CD14-positive monocyte (primary cell): ENCODE results near the gene RSPH10B2. TPM values are rescaled to one million over a fixed set of nuclear protein-coding genes. Genes with fewer than 3 reads are reported as not detected.

Source experiments
- DNase-seq, 3 donors: peaks; one replicate each; pipeline ENCODE4 v3.0.0-alpha.2; 2011 to 2022
- H2AFZ ChIP-seq: 2 replicates; pipeline ENCODE4 v1.6.0; 2012; ENCODE audit warnings: mild to moderate bottlenecking, low read depth, low read length, inconsistent platforms; ENCODE audit not compliant: insufficient read depth, poor library complexity, severe bottlenecking
- H3K27ac ChIP-seq, 2 donors: 1 replicate in 1 of 2; 2 replicates in 1 of 2; pipeline ENCODE4 v1.5.1; 2012 to 2013; ENCODE audit warnings: low read length in 2 of 2, control low read depth in 1 of 2, inconsistent platforms in 1 of 2, low read depth in 1 of 2, mild to moderate bottlenecking in 1 of 2
- H3K27me3 ChIP-seq, 2 donors: one replicate each; pipeline versions ENCODE4 v1.6.0 to v1.6.1; 2011 to 2013; ENCODE audit warnings: low read length in 2 of 2; ENCODE audit not compliant: control insufficient read depth in 2 of 2, insufficient read depth in 2 of 2
- H3K36me3 ChIP-seq, 2 donors: replicated peaks in 1 of 2; 1 replicate in 1 of 2; 2 replicates in 1 of 2; pipeline versions ENCODE4 v1.5.1 to v1.6.1; 2012 to 2013; ENCODE audit warnings: low read length in 2 of 2, control low read depth in 1 of 2, inconsistent platforms in 1 of 2, mild to moderate bottlenecking in 1 of 2; ENCODE audit not compliant: insufficient read depth in 2 of 2, control insufficient read depth in 1 of 2
- H3K4me1 ChIP-seq, 2 donors: 1 replicate in 1 of 2; 2 replicates in 1 of 2; pipeline versions ENCODE4 v1.5.1 to v1.6.1; 2012 to 2013; ENCODE audit warnings: low read length in 2 of 2, control low read depth in 1 of 2, inconsistent platforms in 1 of 2, mild to moderate bottlenecking in 1 of 2, moderate library complexity in 1 of 2; ENCODE audit not compliant: insufficient read depth in 2 of 2, control insufficient read depth in 1 of 2
- H3K4me2 ChIP-seq: replicated peaks from 2 replicates; pipeline ENCODE3; 2012; ENCODE audit warnings: low read length, moderate library complexity, mild to moderate bottlenecking; ENCODE audit not compliant: poor library complexity, severe bottlenecking; ENCODE audit errors: extremely low read depth
- H3K4me3 ChIP-seq, 3 experiments: fragments of 200-600 bp in 1 of 3; sonication (generic) in 1 of 3; replicated peaks in 1 of 3; 1 replicate in 2 of 3; 2 replicates in 1 of 3; pipeline ENCODE4 v1.5.1; 2011 to 2013; ENCODE audit warnings: low read length in 3 of 3, mild to moderate bottlenecking in 3 of 3, control low read depth in 2 of 3, low read depth in 2 of 3, inconsistent platforms in 1 of 3, moderate library complexity in 1 of 3
- H3K79me2 ChIP-seq: 2 replicates; pipeline ENCODE4 v1.6.0; 2012; ENCODE audit warnings: mild to moderate bottlenecking, control low read depth, inconsistent platforms, low read length, moderate library complexity; ENCODE audit not compliant: insufficient read depth
- H3K9ac ChIP-seq: 2 replicates; pipeline ENCODE4 v1.6.0; 2017; ENCODE audit warnings: low read length, mild to moderate bottlenecking; ENCODE audit not compliant: insufficient read depth, poor library complexity, severe bottlenecking
- H3K9me3 ChIP-seq, 2 donors: replicated peaks in 1 of 2; 1 replicate in 1 of 2; 2 replicates in 1 of 2; pipeline versions ENCODE4 v1.5.1 to v1.6.1; 2012 to 2013; ENCODE audit warnings: low read length in 2 of 2, control low read depth in 1 of 2; ENCODE audit not compliant: control insufficient read depth in 1 of 2, insufficient read depth in 1 of 2
- H4K20me1 ChIP-seq: 2 replicates; pipeline ENCODE4 v1.6.0; 2012; ENCODE audit warnings: mild to moderate bottlenecking, low read length, control low read depth, moderate library complexity; ENCODE audit not compliant: insufficient read depth
- H3K27ac Mint-ChIP-seq, 7 donors: one replicate each; pipeline ENCODE4 v1.8.0; 2020; ENCODE audit warnings: mild to moderate bottlenecking in 7 of 7, mixed read lengths in 7 of 7, moderate library complexity in 6 of 7, inconsistent platforms in 2 of 7
- H3K27me3 Mint-ChIP-seq, 3 donors: one replicate each; pipeline ENCODE4 v1.8.0; 2021 to 2022; ENCODE audit warnings: low read depth in 3 of 3, mild to moderate bottlenecking in 3 of 3, mixed read lengths in 3 of 3, moderate library complexity in 3 of 3, inconsistent platforms in 1 of 3
- H3K36me3 Mint-ChIP-seq, 2 donors: one replicate each; pipeline ENCODE4 v1.8.0; 2020; ENCODE audit warnings: mixed read lengths in 2 of 2, inconsistent platforms in 1 of 2, mild to moderate bottlenecking in 1 of 2
- H3K4me1 Mint-ChIP-seq: one replicate; pipeline ENCODE4 v1.8.0; 2020; ENCODE audit warnings: mild to moderate bottlenecking, mixed read lengths
- H3K4me3 Mint-ChIP-seq, 2 donors: one replicate each; pipeline ENCODE4 v1.8.0; 2020; ENCODE audit warnings: mild to moderate bottlenecking in 2 of 2, mixed read lengths in 2 of 2, moderate library complexity in 1 of 2
- H3K9me3 Mint-ChIP-seq, 7 donors: one replicate each; pipeline ENCODE4 v1.8.0; 2020 to 2022; ENCODE audit warnings: mixed read lengths in 7 of 7, mild to moderate bottlenecking in 6 of 7, moderate library complexity in 6 of 7, inconsistent platforms in 2 of 7
- WGBS: methylation state at CpG from one replicate; pipeline ENCODE4 v1.1.5; 2013; ENCODE audit warnings: missing lambda C conversion rate; ENCODE audit not compliant: insufficient coverage; 5-methylcytosine and 5-hydroxymethylcytosine counted together
- intact Hi-C, 2 donors: fragments of 100-400 bp; cut with micrococcal nuclease; formaldehyde crosslinking; loops; one replicate each; pipeline versions ENCODE4 v1.15.0 to v1.15.1; 2023
- polyA plus RNA-seq, 3 donors: library from polyadenylated mRNA; depleted of rRNA in 1 of 3; unstranded in 2 of 3; stranded (reverse) in 1 of 3; fragments of 300-500 nt in 2 of 3; fragments of >200 nt in 1 of 3; fragmentation: Illumina TruSeq in 2 of 3; gene quantifications; 1 replicate in 2 of 3; 2 replicates in 1 of 3; pipeline ENCODE4 v1.2.3, GENCODE V29; 2012 to 2021
- TF ChIP-seq, protein P1 (sequence below): fragments of 200-600 bp; IDR thresholded peaks from one replicate; pipeline ENCODE4 v1.8.0; 2022; ENCODE audit warnings: antibody characterized with exemption, mild to moderate bottlenecking

Gene RSPH10B2
- polyA plus RNA-seq, 3 donors: 0.03 TPM; not detected in 2

DNA sequence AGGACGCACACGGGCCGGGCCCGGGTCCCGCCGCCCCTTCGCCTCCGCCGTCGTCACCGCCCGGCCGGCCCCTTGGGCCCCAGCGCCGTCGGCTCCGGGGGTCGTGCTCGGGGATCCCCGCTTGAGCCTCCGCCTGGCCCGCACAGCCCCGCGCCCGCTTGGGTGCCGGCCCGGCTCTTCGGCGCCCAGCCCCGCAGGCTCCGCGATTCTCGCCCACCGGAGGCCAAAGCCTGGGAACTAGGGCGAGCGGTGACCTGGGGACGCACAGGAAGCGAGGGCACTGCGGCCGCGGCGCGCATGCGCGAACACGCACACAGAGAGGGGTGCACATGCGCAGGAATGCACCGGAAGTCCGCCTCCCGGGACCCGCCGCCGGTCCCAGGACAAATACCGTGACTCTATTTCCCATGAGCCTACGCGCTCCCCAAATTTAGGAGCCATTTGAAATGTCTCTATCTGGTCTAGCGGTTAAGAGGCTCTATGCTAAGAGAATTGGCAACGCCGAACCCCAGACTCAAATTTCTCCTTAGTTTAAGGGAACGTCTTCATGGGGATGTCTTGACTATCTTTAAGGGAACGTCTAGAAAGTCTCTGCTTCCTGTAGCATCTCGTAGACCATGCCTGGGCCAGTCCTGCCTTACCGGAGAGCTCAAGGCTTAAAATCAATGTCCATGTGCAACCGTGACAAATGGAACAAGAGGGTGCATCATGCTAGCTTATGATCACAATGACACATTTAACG, 47.1 kb upstream of the RSPH10B2 start, which contains the start of gene ZNF12:
ZNF12 (minus strand) TSS at position 282 of the 742 bp plus-strand sequence. CDS start 1,774 bp downstream, outside the sequence.
- TF ChIP-seq, protein P1, sequence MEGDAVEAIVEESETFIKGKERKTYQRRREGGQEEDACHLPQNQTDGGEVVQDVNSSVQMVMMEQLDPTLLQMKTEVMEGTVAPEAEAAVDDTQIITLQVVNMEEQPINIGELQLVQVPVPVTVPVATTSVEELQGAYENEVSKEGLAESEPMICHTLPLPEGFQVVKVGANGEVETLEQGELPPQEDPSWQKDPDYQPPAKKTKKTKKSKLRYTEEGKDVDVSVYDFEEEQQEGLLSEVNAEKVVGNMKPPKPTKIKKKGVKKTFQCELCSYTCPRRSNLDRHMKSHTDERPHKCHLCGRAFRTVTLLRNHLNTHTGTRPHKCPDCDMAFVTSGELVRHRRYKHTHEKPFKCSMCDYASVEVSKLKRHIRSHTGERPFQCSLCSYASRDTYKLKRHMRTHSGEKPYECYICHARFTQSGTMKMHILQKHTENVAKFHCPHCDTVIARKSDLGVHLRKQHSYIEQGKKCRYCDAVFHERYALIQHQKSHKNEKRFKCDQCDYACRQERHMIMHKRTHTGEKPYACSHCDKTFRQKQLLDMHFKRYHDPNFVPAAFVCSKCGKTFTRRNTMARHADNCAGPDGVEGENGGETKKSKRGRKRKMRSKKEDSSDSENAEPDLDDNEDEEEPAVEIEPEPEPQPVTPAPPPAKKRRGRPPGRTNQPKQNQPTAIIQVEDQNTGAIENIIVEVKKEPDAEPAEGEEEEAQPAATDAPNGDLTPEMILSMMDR: no peak

DNA sequence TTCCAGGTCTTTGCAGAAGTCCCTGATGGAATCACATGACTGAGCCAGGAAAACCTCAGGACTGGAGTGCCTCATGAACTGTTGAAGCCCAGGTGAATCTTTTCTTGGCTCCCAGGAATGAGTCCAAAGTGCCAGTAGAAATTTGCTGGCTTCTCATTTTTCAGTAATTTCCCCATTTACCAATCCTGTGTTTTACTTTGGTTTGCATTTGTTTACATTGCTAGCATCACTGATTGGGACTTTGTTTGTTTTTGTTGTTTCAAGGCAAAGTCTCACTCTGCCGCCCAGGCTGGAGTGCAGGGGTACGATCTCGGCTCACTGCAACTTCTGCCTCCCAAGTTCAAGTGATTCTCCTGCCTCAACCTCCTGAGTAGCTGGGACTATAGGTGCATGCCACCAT, 45.6 kb upstream of the RSPH10B2 start:
- Histone ChIP-seq H3K4me2 (no peak overlapping the region), H3K4me3 (no peak overlapping the region), H3K9me3 (peaks cover 4 to 6% of the 10 kb centered on the region in 2 donors), H4K20me1 (peaks cover 16% of the 10 kb centered on the region), H3K27ac (no peak overlapping the region), H3K27me3 (peaks cover 0 to 2% of the 10 kb centered on the region in 2 donors), H2AFZ (no peak overlapping the region), H3K4me1 (peaks cover 17 to 23% of the 10 kb centered on the region in 2 donors), H3K79me2 (peaks cover 35% of the 10 kb centered on the region), H3K36me3 (peaks cover 11 to 20% of the 10 kb centered on the region in 2 donors), H3K9ac (no peak overlapping the region)
- intact Hi-C loops: loop anchor here (5.0 to 10.0 kb wide), 3 partner anchors 66 to 114 kb away; partner anchors contain the start of genes INTS15 (in 1 of the 2) and ZNF316 (in 1 of the 2)
- no peak overlapping the region for H3K27ac Mint-ChIP-seq
- H3K27me3 Mint-ChIP-seq: peaks cover 9 to 12% (median 9%) of the 10 kb centered on the region in 3 donors
- H3K36me3 Mint-ChIP-seq: peaks cover 16 to 19% of the 10 kb centered on the region in 2 donors
- no peak overlapping the region for H3K4me3 Mint-ChIP-seq
- TF ChIP-seq, protein P1: no peak
- no peak for DNase-seq
- 100% methylated on average over 2 of the region's 3 CpGs for WGBS
- H3K9me3 Mint-ChIP-seq: peaks cover 10 to 43% (median 29%) of the 10 kb centered on the region in 7 donors
- peaks cover 21% of the 10 kb centered on the region for H3K4me1 Mint-ChIP-seq

More for the DNA sequence above, 47.1 kb upstream of the RSPH10B2 start, which contains the start of gene ZNF12:
- H3K4me1 ChIP-seq: peaks cover 17 to 23% of the 10 kb centered on the region in 2 donors
- peak within 1 kb of the TSS; percentile 77 for H3K4me2 ChIP-seq
- H3K4me3 ChIP-seq: peak within 1 kb of the TSS; percentile 67 to 87 (median 78)
- peaks cover 0 to 2% of the 10 kb centered on the region in 2 donors for H3K27me3 ChIP-seq
- intact Hi-C loops: loop anchor here (5.0 to 10.0 kb wide), 3 partner anchors 65 to 112 kb away; partner anchors contain the start of genes INTS15 (in 1 of the 2) and ZNF316 (in 1 of the 2)
- H3K4me3 Mint-ChIP-seq: peak within 1 kb of the TSS; percentile 93 to 96
- peaks cover 27 to 31% of the 10 kb centered on the region in 2 donors for H3K36me3 Mint-ChIP-seq
- H3K27me3 Mint-ChIP-seq: peaks cover 7 to 12% (median 9%) of the 10 kb centered on the region in 3 donors
- peaks cover 27% of the 10 kb centered on the region for H4K20me1 ChIP-seq
- H3K27ac Mint-ChIP-seq: peak within 1 kb of the TSS; percentile 64 to 89 (median 82)
- peaks cover 15 to 30% of the 10 kb centered on the region in 2 donors for H3K36me3 ChIP-seq
- peaks cover 31% of the 10 kb centered on the region for H3K4me1 Mint-ChIP-seq
- H3K9ac ChIP-seq: peak within 1 kb of the TSS; percentile 95
- DNase-seq: peak; percentile 92 to 94 (median 94)
- under 1% methylated on average over 59 of the region's 65 CpGs for WGBS
- peak within 1 kb of the TSS; percentile 85 for H2AFZ ChIP-seq
- peaks cover 46% of the 10 kb centered on the region for H3K79me2 ChIP-seq
- peaks cover 14 to 47% (median 33%) of the 10 kb centered on the region in 7 donors for H3K9me3 Mint-ChIP-seq
- peak within 1 kb of the TSS; percentile 34 to 88 for H3K27ac ChIP-seq
- H3K9me3 ChIP-seq: peaks cover 6% of the 10 kb centered on the region in 2 donors
